DMS79 (cell line): Measurements from ENCODE around the gene MALRD1.

Experiments
- DNase-seq: peaks from one replicate; lab custom pipeline; 2025; lab: John Stamatoyannopoulos, UW

Gene MALRD1

GRCh38 chr10:19048489-19048888 lies at the start of gene MALRD1:
TSS of gene MALRD1 (plus strand) at chr10:19048801. CDS start at chr10:19048939, 138 bp downstream.
- DNase-seq, result no peak

GRCh38 chr10:19003341-19003740 lies 45.3 kb upstream of the MALRD1 start:
- DNase-seq, result no peak

GRCh38 chr10:19012111-19012510 lies 36.5 kb upstream of the MALRD1 start:
- no peak for DNase-seq

- no peak for DNase-seq
These were observed 34.6 kb upstream of the MALRD1 start for GRCh38 chr10:19014034-19014433.

GRCh38 chr10:19014498-19014897 lies 34.1 kb upstream of the MALRD1 start:
- DNase-seq, result no peak

GRCh38 chr10:19017116-19017890 lies 31.3 kb upstream of the MALRD1 start:
- DNase-seq, result no peak

GRCh38 chr10:19021162-19021561 lies 27.4 kb upstream of the MALRD1 start:
- DNase-seq, result no peak

- DNase-seq, result no peak
These were observed 24.0 kb upstream of the MALRD1 start for GRCh38 chr10:19024611-19025010.

GRCh38 chr10:19031763-19032162 lies 16.8 kb upstream of the MALRD1 start:
- no peak for DNase-seq

GRCh38 chr10:19033741-19034140 lies 14.9 kb upstream of the MALRD1 start:
- DNase-seq, result no peak

- DNase-seq, result no peak
These were observed 7.4 kb upstream of the MALRD1 start for GRCh38 chr10:19041171-19041570.

GRCh38 chr10:19043431-19043830 lies 5.2 kb upstream of the MALRD1 start:
- DNase-seq, result no peak

- no peak for DNase-seq
These were observed 1.9 kb upstream of the MALRD1 start for GRCh38 chr10:19046679-19047078.

- no peak for DNase-seq
These were observed 290 bp downstream of the MALRD1 start for GRCh38 chr10:19048891-19049290.

- DNase-seq, result no peak
These were observed 966 bp downstream of the MALRD1 start for GRCh38 chr10:19049567-19049966.

- no peak for DNase-seq
These were observed 5.8 kb downstream of the MALRD1 start for GRCh38 chr10:19054289-19054835.

- DNase-seq, result no peak
These were observed 9.4 kb downstream of the MALRD1 start for GRCh38 chr10:19058046-19058445.

- no peak for DNase-seq
These were observed 15.4 kb downstream of the MALRD1 start for GRCh38 chr10:19063986-19064385.

GRCh38 chr10:19071946-19072345 lies 23.3 kb downstream of the MALRD1 start:
- DNase-seq, result no peak

GRCh38 chr10:19077276-19077675 lies 28.7 kb downstream of the MALRD1 start:
- DNase-seq, result no peak

GRCh38 chr10:19096501-19097073 lies 48.0 kb downstream of the MALRD1 start:
- DNase-seq, result no peak

GRCh38 chr10:19097151-19097550 lies 48.5 kb downstream of the MALRD1 start:
- no peak for DNase-seq

- DNase-seq, result no peak
These were observed 50.2 kb downstream of the MALRD1 start for GRCh38 chr10:19098803-19099202.

- no peak for DNase-seq
These were observed 58.8 kb downstream of the MALRD1 start for GRCh38 chr10:19107406-19107805.
